Superior temporal gyrus (tissue), 1 donor: ENCODE results near the gene DVL1.

Source experiments
- DNase-seq: peaks from one replicate; pipeline ENCODE4 v3.0.0-alpha.2; 2016; ENCODE audit errors: extremely low spot score

The DVL1 gene

GRCh38 chr1:1341549-1342021 lies 7.6 kb downstream of the DVL1 start:
- DNase-seq: no peak

GRCh38 chr1:1340791-1341548 lies 8.2 kb downstream of the DVL1 start:
- no peak for DNase-seq

GRCh38 chr1:1340185-1340584 lies 9.0 kb downstream of the DVL1 start:
- no peak for DNase-seq

- no peak for DNase-seq
Measured at GRCh38 chr1:1338278-1338677, 10.9 kb downstream of the DVL1 start.

GRCh38 chr1:1337793-1338147 lies 11.4 kb downstream of the DVL1 start:
- no peak for DNase-seq

- no peak for DNase-seq
Measured at GRCh38 chr1:1336931-1337792, 12.1 kb downstream of the DVL1 start.

- DNase-seq: no peak
Measured at GRCh38 chr1:1336446-1336845, 12.8 kb downstream of the DVL1 start.

GRCh38 chr1:1335792-1336248 lies 13.4 kb downstream of the DVL1 start:
- DNase-seq: no peak

GRCh38 chr1:1335283-1335682 lies 13.9 kb downstream of the DVL1 start:
- no peak for DNase-seq

GRCh38 chr1:1334835-1335234 lies 14.4 kb downstream of the DVL1 start:
- no peak for DNase-seq

- no peak for DNase-seq
Measured at GRCh38 chr1:1333551-1334241, 15.5 kb downstream of the DVL1 start.

GRCh38 chr1:1332774-1333480 lies 16.3 kb downstream of the DVL1 start:
- no peak for DNase-seq

- no peak for DNase-seq
Measured at GRCh38 chr1:1332031-1332755, 17.0 kb downstream of the DVL1 start.

- DNase-seq: no peak
Measured at GRCh38 chr1:1331068-1331965, 17.9 kb downstream of the DVL1 start, which contains the start of gene TAS1R3. Gene TAS1R3, plus strand, starts transcription at chr1:1331280. Its CDS starts 66 bp downstream, at chr1:1331346.

GRCh38 chr1:1330366-1331067 lies 18.7 kb downstream of the DVL1 start:
- no peak for DNase-seq

GRCh38 chr1:1329304-1330210 lies 19.7 kb downstream of the DVL1 start:
- DNase-seq: no peak

- DNase-seq: no peak
Measured at GRCh38 chr1:1328254-1328653, 21.0 kb downstream of the DVL1 start.

GRCh38 chr1:1327291-1327690 lies 21.9 kb downstream of the DVL1 start:
- DNase-seq: no peak
